GM12878 (cell line): Measurements from ENCODE around the gene FTO. TPM values are rescaled to one million over a fixed set of nuclear protein-coding genes. Genes with fewer than 3 reads are reported as not detected.

Source experiments
- ATAC-seq: fragments of 200-7000 bp; cut with Tn5 transposase; 3 replicates; pipeline ENCODE4 v1.9.1; 2020; ENCODE audit warnings: mild to moderate bottlenecking, moderate library complexity
- BruUV-seq: library from RNA; stranded (reverse); fragments of 400-500 nt; replicated peaks from 2 replicates; lab custom pipeline; 2021; lab: Mats Ljungman, UMichigan
- CTCF ChIA-PET: fragments of 300-600 bp; sonication (Branson Sonifier 250); formaldehyde crosslinking; extraction: SDS; loops from one replicate; lab custom pipeline; 2021; ENCODE audit warnings: inconsistent platforms; lab: Yijun Ruan, JAX
- POLR2A ChIA-PET: fragments of 350-600 bp; formaldehyde crosslinking; extraction: SDS; loops from one replicate; lab custom pipeline; 2021; ENCODE audit warnings: inconsistent platforms; lab: Charles Lee
- RAD21 ChIA-PET: fragments of 300-600 bp; sonication (Branson Sonifier 250); formaldehyde crosslinking; loops from one replicate; lab custom pipeline; 2023; ENCODE audit warnings: antibody characterized with exemption; ENCODE audit not compliant: unreplicated experiment; lab: Charles Lee
- SMC1A ChIA-PET: fragments of 300-600 bp; sonication (Branson Sonifier 250); formaldehyde crosslinking; loops from one replicate; lab custom pipeline; 2023; ENCODE audit not compliant: unreplicated experiment, uncharacterized antibody; lab: Charles Lee
- DNase-seq: peaks from one replicate; pipeline ENCODE4 v3.0.0-alpha.2; 2011; ENCODE audit warnings: low read depth, low spot score
- FAIRE-seq: peaks from 3 replicates; lab custom pipeline; 2011; peaks lifted over from hg19 to GRCh38; lab: Jason Lieb, UNC
- H2AFZ ChIP-seq: 2 replicates; pipeline ENCODE4 v1.6.0; 2011; ENCODE audit warnings: low read depth, low read length, control low read depth; ENCODE audit not compliant: control insufficient read depth
- H3K27ac ChIP-seq: 2 replicates; pipeline ENCODE4 v1.5.1; 2011; ENCODE audit warnings: control low read depth; ENCODE audit not compliant: control insufficient read depth, insufficient read depth
- H3K27me3 ChIP-seq, 2 experiments: replicated peaks in 1 of 2; 2 replicates each; pipeline versions ENCODE4 v1.6.0 to v1.6.1; 2011; ENCODE audit warnings: low read length in 1 of 2; ENCODE audit not compliant: control insufficient read depth in 2 of 2, insufficient read depth in 2 of 2
- H3K36me3 ChIP-seq, 2 experiments: 2 replicates each; pipeline ENCODE4 v1.5.1; 2011; ENCODE audit warnings: low read length in 1 of 2; ENCODE audit not compliant: control insufficient read depth in 2 of 2, insufficient read depth in 2 of 2
- H3K4me1 ChIP-seq: 2 replicates; pipeline ENCODE4 v1.6.1; 2011; ENCODE audit warnings: mild to moderate bottlenecking, low read length, moderate library complexity, mixed read lengths; ENCODE audit not compliant: control insufficient read depth, insufficient read depth
- H3K4me2 ChIP-seq: 2 replicates; pipeline ENCODE4 v1.6.0; 2011; ENCODE audit warnings: control low read depth; ENCODE audit not compliant: control insufficient read depth, insufficient read depth
- H3K4me3 ChIP-seq: fragments of 200-600 bp; sonication (generic); 2 replicates; pipeline ENCODE4 v1.5.1; 2016
- H3K79me2 ChIP-seq: 2 replicates; pipeline ENCODE4 v1.6.0; 2011; ENCODE audit warnings: low read length; ENCODE audit not compliant: control insufficient read depth, insufficient read depth
- H3K9ac ChIP-seq: 2 replicates; pipeline ENCODE4 v1.8.0; 2011; ENCODE audit warnings: low read length, control low read depth, mixed read lengths; ENCODE audit not compliant: control insufficient read depth, insufficient read depth
- H3K9me3 ChIP-seq: replicated peaks from 3 replicates; pipeline ENCODE4 v1.5.1; 2011; ENCODE audit warnings: mild to moderate bottlenecking, low read length; ENCODE audit not compliant: control insufficient read depth, insufficient read depth
- H4K20me1 ChIP-seq: 2 replicates; pipeline ENCODE4 v1.6.0; 2011; ENCODE audit not compliant: control insufficient read depth, insufficient read depth
- E2F8 ChIP-seq: fragments of 450-650 bp; IDR thresholded peaks from 2 replicates; pipeline ENCODE4 v1.6.1; 2018; ENCODE audit warnings: mild to moderate bottlenecking, low read depth, moderate library complexity; ENCODE audit not compliant: partially characterized antibody
- NKRF ChIP-seq: fragments of 450-650 bp; conservative IDR thresholded peaks from 2 replicates; pipeline ENCODE4 v1.6.1; 2017; ENCODE audit warnings: mild to moderate bottlenecking, moderate library complexity
- RELA ChIP-seq: fragments of 450-650 bp; IDR thresholded peaks from 2 replicates; pipeline ENCODE4 v1.8.0; 2014; ENCODE audit warnings: borderline replicate concordance; ENCODE audit not compliant: partially characterized antibody
- STAT1 ChIP-seq: fragments of 450-650 bp; conservative IDR thresholded peaks from 2 replicates; pipeline ENCODE4 v1.6.1; 2014; ENCODE audit warnings: antibody characterized with exemption, mild to moderate bottlenecking
- ZNF274 ChIP-seq: IDR thresholded peaks from one replicate; pipeline ENCODE4 v1.8.0; 2011; ENCODE audit not compliant: insufficient read length, insufficient read depth
- WGBS: methylation state at CpG from one replicate; pipeline ENCODE4 v1.1.6; 2016; ENCODE audit warnings: low lambda C conversion rate; ENCODE audit not compliant: insufficient replicate concordance, insufficient coverage; ENCODE audit errors: missing lambda C conversion rate; 5-methylcytosine and 5-hydroxymethylcytosine counted together
- in situ Hi-C: fragments of 300-500 bp; cut with MboI; formaldehyde crosslinking; loops from 9 replicates; pipeline ENCODE4 v1.14.3; 2018; ENCODE audit warnings: mixed read lengths
- intact Hi-C: fragments of 100-400 bp; cut with micrococcal nuclease; formaldehyde crosslinking; loops from one replicate; pipeline ENCODE4 v1.14.2; 2022; ENCODE audit not compliant: unreplicated experiment
- polyA plus RNA-seq, 11 experiments: library from polyadenylated mRNA; depleted of rRNA in 4 of 11; unstranded in 6 of 11; stranded (reverse) in 5 of 11; fragments of >200 nt; fragmentation: Nextera tagmentation in 4 of 11; fragmentation: Illumina TruSeq in 1 of 11; extraction: Ambion mirVana in 4 of 11; extraction: Trizol in 1 of 11; gene quantifications; 1 replicate in 1 of 11; 2 replicates in 10 of 11; pipeline versions ENCODE4 v1.2.1 to v1.2.3, GENCODE V29; 2011 to 2016; ENCODE audit warnings: inconsistent platforms in 2 of 11, missing spikeins in 2 of 11, low read depth in 1 of 11
- total RNA-seq, 4 experiments: library from RNA; depleted of rRNA in 3 of 4; stranded (reverse); fragments of >200 nt in 3 of 4; fragmentation: Illumina TruSeq in 1 of 4; extraction: Trizol in 1 of 4; gene quantifications; 2 replicates each; pipeline versions ENCODE4 v1.2.1 to v1.2.3, GENCODE V29; 2013 to 2021

Gene FTO
- total and polyA plus RNA-seq, 10 of the 15 experiments (the other 5 are each of a cell fraction or from before 2014, with no cell fraction given), result 20.1 to 55.0 (median 47.0) TPM

- in situ Hi-C loops, result no loop called here
- POLR2A ChIA-PET, result no interaction called here
- TF ChIP-seq STAT1, result no peak
- no peak for TF ChIP-seq ZNF274
- Histone ChIP-seq H3K9ac (no peak overlapping the region), H2AFZ (no peak overlapping the region), H3K4me3 (no peak overlapping the region), H3K27me3 (no peaks in the 10 kb centered on the region), H3K27ac (no peak overlapping the region), H4K20me1 (no peaks in the 10 kb centered on the region), H3K9me3 (no peaks in the 10 kb centered on the region), H3K36me3 (no peaks in the 10 kb centered on the region), H3K79me2 (no peaks in the 10 kb centered on the region), H3K4me2 (no peak overlapping the region), H3K4me1 (no peaks in the 10 kb centered on the region)
- SMC1A ChIA-PET, result interaction anchor here (1.1 kb wide), 1 partner anchor 114 kb away, joined by 3 read pairs; no protein-coding TSS in a partner anchor
- CTCF ChIA-PET, result interaction anchor here (0.9 kb wide), 1 partner anchor 531 kb away, joined by 3 read pairs; no protein-coding TSS in a partner anchor
- RAD21 ChIA-PET, result no interaction called here
- ATAC-seq (no peak), FAIRE-seq (no peak), DNase-seq (no peak)
- intact Hi-C loops, result no loop called here
- BruUV-seq, result no TSS peak
- WGBS, result 97% methylated on average over 10 of the region's 10 CpGs
These were observed 359.4 kb downstream of the FTO start for GRCh38 chr16:54063279-54063773.

DNA sequence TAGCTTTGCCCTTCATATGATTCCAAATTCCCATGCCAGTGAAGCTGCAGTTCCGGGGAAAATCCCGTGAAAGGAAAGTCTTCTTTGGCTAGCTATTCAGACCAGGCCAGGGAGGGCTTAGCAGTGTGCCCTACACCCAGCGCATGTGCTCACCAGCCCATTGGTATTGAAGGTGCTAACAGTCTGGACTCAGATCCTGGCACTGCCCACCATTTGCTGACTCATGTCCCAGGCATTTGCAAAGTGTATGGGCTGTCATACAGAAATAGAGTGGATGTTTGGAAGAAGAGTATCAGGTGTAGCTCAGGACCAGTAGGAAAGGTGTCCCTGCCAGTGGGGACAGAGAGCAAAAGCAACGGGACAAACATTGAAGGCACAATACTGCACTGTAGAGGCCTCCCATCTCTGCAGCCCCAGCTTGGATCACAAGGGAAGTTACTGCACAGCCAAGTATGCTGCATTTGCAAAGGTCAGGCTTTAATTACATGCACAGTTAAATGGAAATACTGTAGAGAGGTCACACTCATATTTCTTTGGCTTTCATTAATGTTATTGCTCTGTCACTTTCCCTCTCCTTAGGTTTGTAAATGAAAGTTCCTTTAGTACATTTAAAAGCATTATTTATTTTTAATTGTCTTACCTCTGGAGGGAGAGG is 362.6 kb downstream of the FTO start:
- no TSS peak for BruUV-seq
- Histone ChIP-seq H3K4me1 (no peaks in the 10 kb centered on the region), H3K4me3 (no peak overlapping the region), H3K27me3 (no peaks in the 10 kb centered on the region), H4K20me1 (no peaks in the 10 kb centered on the region), H3K9me3 (no peaks in the 10 kb centered on the region), H3K79me2 (no peaks in the 10 kb centered on the region), H3K4me2 (no peak overlapping the region), H3K9ac (no peak overlapping the region), H2AFZ (no peak overlapping the region), H3K36me3 (no peaks in the 10 kb centered on the region), H3K27ac (no peak overlapping the region)
- 96% methylated on average over 4 of the region's 4 CpGs for WGBS
- CTCF ChIA-PET, result no interaction called here
- ATAC-seq (no peak), DNase-seq (no peak), FAIRE-seq (no peak)
- RAD21 ChIA-PET, result no interaction called here
- intact Hi-C loops, result no loop called here
- SMC1A ChIA-PET, result interaction anchor here (1.5 kb wide), 1 partner anchor 10 kb away, joined by 4 read pairs; no protein-coding TSS in a partner anchor
- TF ChIP-seq NKRF (no peak), RELA (no peak), E2F8 (no peak)
- POLR2A ChIA-PET, result no interaction called here
- in situ Hi-C loops, result no loop called here
